Measurements from ENCODE around the gene LYVE1. TPM values are rescaled to one million over a fixed set of nuclear protein-coding genes. Genes with fewer than 3 reads are reported as not detected.

LYVE1 gene
- total and polyA plus RNA-seq, 4 donors = 22.5 to 70.8 (median 36.9) TPM

- Histone ChIP-seq H3K4me3 (no peak overlapping the region), H3K27ac (ENCODE audit: low read depth in 1 of 2, low read length in 1 of 2) (no peak overlapping the region), H3K9ac (ENCODE audit: insufficient read depth in 1 of 2, low read length in 2 of 2) (no peak overlapping the region), H3K36me3 (ENCODE audit: control insufficient read depth in 4 of 4, insufficient read depth in 4 of 4, low read length in 4 of 4) (no peaks in the 10 kb centered on the region), H3K27me3 (ENCODE audit: control insufficient read depth in 3 of 3, insufficient read depth in 3 of 3, low read length in 2 of 3) (no peaks in the 10 kb centered on the region), H3K4me1 (ENCODE audit: control insufficient read depth in 5 of 5, insufficient read depth in 5 of 5, low read length in 5 of 5) (peaks cover 0 to 7% (median 4%) of the 10 kb centered on the region in 5 donors), H3K9me3 (ENCODE audit: control insufficient read depth in 4 of 4, insufficient read depth in 3 of 4, low read length in 3 of 4) (peaks cover 0 to 1% (median 0%) of the 10 kb centered on the region in 4 donors)
- TF ChIP-seq, protein P1, sequence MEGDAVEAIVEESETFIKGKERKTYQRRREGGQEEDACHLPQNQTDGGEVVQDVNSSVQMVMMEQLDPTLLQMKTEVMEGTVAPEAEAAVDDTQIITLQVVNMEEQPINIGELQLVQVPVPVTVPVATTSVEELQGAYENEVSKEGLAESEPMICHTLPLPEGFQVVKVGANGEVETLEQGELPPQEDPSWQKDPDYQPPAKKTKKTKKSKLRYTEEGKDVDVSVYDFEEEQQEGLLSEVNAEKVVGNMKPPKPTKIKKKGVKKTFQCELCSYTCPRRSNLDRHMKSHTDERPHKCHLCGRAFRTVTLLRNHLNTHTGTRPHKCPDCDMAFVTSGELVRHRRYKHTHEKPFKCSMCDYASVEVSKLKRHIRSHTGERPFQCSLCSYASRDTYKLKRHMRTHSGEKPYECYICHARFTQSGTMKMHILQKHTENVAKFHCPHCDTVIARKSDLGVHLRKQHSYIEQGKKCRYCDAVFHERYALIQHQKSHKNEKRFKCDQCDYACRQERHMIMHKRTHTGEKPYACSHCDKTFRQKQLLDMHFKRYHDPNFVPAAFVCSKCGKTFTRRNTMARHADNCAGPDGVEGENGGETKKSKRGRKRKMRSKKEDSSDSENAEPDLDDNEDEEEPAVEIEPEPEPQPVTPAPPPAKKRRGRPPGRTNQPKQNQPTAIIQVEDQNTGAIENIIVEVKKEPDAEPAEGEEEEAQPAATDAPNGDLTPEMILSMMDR (IDR thresholded peaks at IDR 0.05; ENCODE audit: control extremely low read depth, extremely low read depth) = no peak
- ATAC-seq (ENCODE audit: insufficient read depth, low FRiP score) (peak; percentile 59), DNase-seq (peak in 1 of 3 donors; percentile 53)
- 60 to 69% methylated on average over 2 of the region's 2 CpGs for WGBS, 2 donors
These were observed 20.4 kb upstream of the LYVE1 start for GRCh38 chr11:10588904-10589303.

DNA sequence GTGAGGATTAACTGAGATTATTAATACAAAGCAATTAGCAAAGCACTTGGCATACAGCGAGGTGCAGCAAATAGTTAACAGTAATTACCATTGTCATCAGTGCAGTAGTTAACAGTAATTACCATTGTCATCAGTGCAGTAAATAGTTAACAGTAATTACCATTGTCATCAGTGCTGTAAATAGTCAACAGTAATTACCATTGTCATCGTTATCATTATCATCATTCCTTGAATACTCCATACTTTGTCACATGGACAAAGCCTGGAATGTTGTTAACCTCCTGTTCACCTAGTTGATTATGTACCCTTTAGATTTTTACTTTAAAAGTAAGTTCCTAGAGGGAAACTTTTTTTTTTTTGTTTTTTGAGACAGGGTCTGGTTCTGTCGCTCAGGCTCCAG is 19.5 kb upstream of the LYVE1 start:
- Histone ChIP-seq H3K4me3 (no peak overlapping the region), H3K9ac (ENCODE audit: insufficient read depth in 1 of 2, low read length in 2 of 2) (no peak overlapping the region), H3K27me3 (ENCODE audit: control insufficient read depth in 3 of 3, insufficient read depth in 3 of 3, low read length in 2 of 3) (no peaks in the 10 kb centered on the region), H3K9me3 (ENCODE audit: control insufficient read depth in 4 of 4, insufficient read depth in 3 of 4, low read length in 3 of 4) (peaks cover 0 to 1% (median 0%) of the 10 kb centered on the region in 4 donors), H3K36me3 (ENCODE audit: control insufficient read depth in 4 of 4, insufficient read depth in 4 of 4, low read length in 4 of 4) (no peaks in the 10 kb centered on the region), H3K4me1 (ENCODE audit: control insufficient read depth in 5 of 5, insufficient read depth in 5 of 5, low read length in 5 of 5) (peaks cover 0 to 9% (median 7%) of the 10 kb centered on the region in 5 donors), H3K27ac (ENCODE audit: low read depth in 1 of 2, low read length in 1 of 2) (no peak overlapping the region)
- no peak for ATAC-seq (ENCODE audit: insufficient read depth, low FRiP score)
- DNase-seq = no peak
- TF ChIP-seq, protein P1 (IDR thresholded peaks at IDR 0.05; ENCODE audit: control extremely low read depth, extremely low read depth) = no peak
- 89 to 90% methylated on average over 3 of the region's 3 CpGs for WGBS, 2 donors

GRCh38 chr11:10587388-10587787 is 18.9 kb upstream of the LYVE1 start:
- 94 to 97% methylated on average over 7 of the region's 7 CpGs for WGBS, 2 donors
- no peaks in the 10 kb centered on the region for H3K36me3 ChIP-seq (ENCODE audit: control insufficient read depth in 4 of 4, insufficient read depth in 4 of 4, low read length in 4 of 4)
- H3K4me1 ChIP-seq (ENCODE audit: control insufficient read depth in 5 of 5, insufficient read depth in 5 of 5, low read length in 5 of 5) = peaks cover 0 to 9% (median 7%) of the 10 kb centered on the region in 5 donors
- no peaks in the 10 kb centered on the region for H3K27me3 ChIP-seq (ENCODE audit: control insufficient read depth in 3 of 3, insufficient read depth in 3 of 3, low read length in 2 of 3)
- no peak overlapping the region for H3K4me3 ChIP-seq
- peaks cover 0 to 1% (median 0%) of the 10 kb centered on the region in 4 donors for H3K9me3 ChIP-seq (ENCODE audit: control insufficient read depth in 4 of 4, insufficient read depth in 3 of 4, low read length in 3 of 4)
- ATAC-seq (ENCODE audit: insufficient read depth, low FRiP score) = no peak
- TF ChIP-seq, protein P1 (IDR thresholded peaks at IDR 0.05; ENCODE audit: control extremely low read depth, extremely low read depth) = no peak
- no peak overlapping the region for H3K9ac ChIP-seq (ENCODE audit: insufficient read depth in 1 of 2, low read length in 2 of 2)
- DNase-seq = no peak
- no peak overlapping the region for H3K27ac ChIP-seq (ENCODE audit: low read depth in 1 of 2, low read length in 1 of 2)

DNA sequence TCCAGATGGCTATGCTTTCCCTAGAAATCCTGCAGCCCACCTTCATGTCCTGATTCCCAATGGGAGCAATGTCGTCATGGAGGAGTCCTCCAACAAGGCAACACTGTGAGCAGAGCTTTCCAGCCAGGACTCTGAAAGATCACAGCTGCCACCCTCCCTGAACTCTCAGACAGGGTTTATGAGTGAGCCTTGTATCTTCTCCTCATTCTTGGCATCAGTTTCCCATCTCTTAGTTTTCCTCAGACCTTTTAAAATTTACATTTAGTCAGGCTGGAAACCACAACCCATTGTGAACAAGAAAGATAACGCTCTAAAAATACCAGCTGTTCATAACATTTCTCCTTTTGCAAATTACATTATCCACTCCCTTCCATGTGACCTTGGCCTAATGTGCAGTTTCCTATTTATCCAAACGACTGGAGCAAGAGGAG is 15.6 kb upstream of the LYVE1 start:
- Histone ChIP-seq H3K4me3 (no peak overlapping the region), H3K27ac (ENCODE audit: low read depth in 1 of 2, low read length in 1 of 2) (peak overlapping the region in 1 of 2 donors; percentile 27), H3K9me3 (ENCODE audit: control insufficient read depth in 4 of 4, insufficient read depth in 3 of 4, low read length in 3 of 4) (peaks cover 0 to 1% (median 0%) of the 10 kb centered on the region in 4 donors), H3K9ac (ENCODE audit: insufficient read depth in 1 of 2, low read length in 2 of 2) (no peak overlapping the region), H3K36me3 (ENCODE audit: control insufficient read depth in 4 of 4, insufficient read depth in 4 of 4, low read length in 4 of 4) (peaks cover 0 to 6% (median 0%) of the 10 kb centered on the region in 4 donors), H3K4me1 (ENCODE audit: control insufficient read depth in 5 of 5, insufficient read depth in 5 of 5, low read length in 5 of 5) (peaks cover 6 to 14% (median 8%) of the 10 kb centered on the region in 5 donors), H3K27me3 (ENCODE audit: control insufficient read depth in 3 of 3, insufficient read depth in 3 of 3, low read length in 2 of 3) (no peaks in the 10 kb centered on the region)
- DNase-seq (peak; percentile 71 to 91 (median 88)), ATAC-seq (ENCODE audit: insufficient read depth, low FRiP score) (no peak)
- TF ChIP-seq, protein P1 (IDR thresholded peaks at IDR 0.05; ENCODE audit: control extremely low read depth, extremely low read depth) = no peak
- 33 to 35% methylated on average over 3 of the region's 3 CpGs for WGBS, 2 donors
